Lower leg skin (tissue), 4 donors: Measurements from ENCODE around the gene ZNF526. TPM values are rescaled to one million over a fixed set of nuclear protein-coding genes. Genes with fewer than 3 reads are reported as not detected.

Experiments
- DNase-seq, 2 donors: peaks; one replicate each; pipeline ENCODE4 v3.0.0-alpha.2; 2019; ENCODE audit warnings: low spot score in 2 of 2
- H3K4me3 ChIP-seq: fragments of 200-600 bp; sonication (generic); 2 replicates; pipeline ENCODE4 v1.5.1; 2017; ENCODE audit warnings: mild to moderate bottlenecking, low read depth; ENCODE audit not compliant: poor library complexity, severe bottlenecking
- CTCF ChIP-seq, 3 donors: fragments of 450-650 bp; IDR thresholded peaks; one replicate each; pipeline ENCODE4 v1.5.1; 2016; ENCODE audit warnings: antibody characterized with exemption in 3 of 3, mild to moderate bottlenecking in 3 of 3, moderate library complexity in 2 of 3
- POLR2A ChIP-seq, 2 donors: fragments of 450-650 bp; IDR thresholded peaks; one replicate each; pipeline ENCODE4 v1.6.1; 2016 to 2017; ENCODE audit warnings: antibody characterized with exemption in 2 of 2, mild to moderate bottlenecking in 1 of 2, moderate library complexity in 1 of 2
- WGBS, 2 donors: methylation state at CpG; one replicate each; pipeline ENCODE4 v1.1.5; 2018; 5-methylcytosine and 5-hydroxymethylcytosine counted together
- intact Hi-C: fragments of 100-400 bp; cut with DNase I; formaldehyde crosslinking; loops from one replicate; pipeline ENCODE4 v1.15.0; 2023; ENCODE audit warnings: low total_unique reads
- total RNA-seq, 4 donors: library from RNA; depleted of rRNA; stranded (reverse); fragments of >200 nt; gene quantifications; one replicate each; pipeline ENCODE4 v1.1.0, GENCODE V29; 2016

ZNF526 gene
- total RNA-seq, 4 donors from 2014 or later: 6.9 to 10.7 (median 8.6) TPM

DNA sequence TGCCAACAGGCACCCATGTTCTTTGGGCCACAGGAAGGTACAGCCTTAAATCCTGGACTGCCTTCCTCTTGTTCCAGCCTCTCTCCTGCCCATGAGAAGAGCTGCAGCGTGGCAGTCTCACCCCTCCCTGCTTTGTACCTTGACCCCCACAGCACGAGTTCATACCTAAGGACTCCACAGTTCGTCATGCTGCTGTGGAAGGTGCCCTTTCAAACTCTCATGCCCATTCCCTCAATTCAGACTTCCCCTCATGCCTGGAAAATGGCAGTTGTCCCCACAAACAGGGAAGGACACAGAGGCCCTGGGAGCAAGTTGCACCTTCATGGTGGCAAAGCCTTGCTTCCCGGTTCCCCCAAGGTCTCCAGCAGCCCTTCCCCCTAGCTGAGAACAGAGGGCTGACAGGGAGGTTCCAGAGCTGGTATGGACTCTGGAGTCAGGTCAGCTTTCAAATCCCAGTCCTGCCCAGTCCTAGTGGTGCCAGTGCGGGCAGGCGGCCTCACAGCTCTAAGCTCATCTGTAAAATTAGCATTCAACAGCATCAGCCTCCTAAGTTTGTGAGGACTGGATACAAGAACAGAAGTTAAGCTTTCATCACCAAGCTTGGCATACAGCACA lies 13.7 kb downstream of the ZNF526 start:
- WGBS, 2 donors: 87 to 93% methylated on average over 6 of the region's 6 CpGs
- no peak for TF ChIP-seq POLR2A (IDR thresholded peaks at IDR 0.05)
- no peak for TF ChIP-seq CTCF (IDR thresholded peaks at IDR 0.05)
- no peak overlapping the region for H3K4me3 ChIP-seq
- DNase-seq: no peak
- intact Hi-C loops: loop anchor here (10.0 kb wide), 1 partner anchor 99 kb away; the partner anchor contains the start of gene POU2F2

GRCh38 chr19:42234364-42234763 lies 14.3 kb downstream of the ZNF526 start:
- intact Hi-C loops: loop anchor here (10.0 kb wide), 1 partner anchor 100 kb away; the partner anchor contains the start of gene POU2F2
- WGBS, 2 donors: 91% methylated on average over 11 of the region's 11 CpGs
- no peak for DNase-seq
- no peak for TF ChIP-seq POLR2A (IDR thresholded peaks at IDR 0.05)
- no peak for TF ChIP-seq CTCF (IDR thresholded peaks at IDR 0.05)
- no peak overlapping the region for H3K4me3 ChIP-seq

GRCh38 chr19:42235181-42235580 lies 15.1 kb downstream of the ZNF526 start:
- no peak overlapping the region for H3K4me3 ChIP-seq
- no peak for TF ChIP-seq CTCF (IDR thresholded peaks at IDR 0.05)
- TF ChIP-seq POLR2A (IDR thresholded peaks at IDR 0.05): no peak
- 72 to 84% methylated on average over 5 of the region's 5 CpGs for WGBS, 2 donors
- intact Hi-C loops: loop anchor here (10.0 kb wide), 1 partner anchor 100 kb away; the partner anchor contains the start of gene POU2F2
- no peak for DNase-seq

DNA sequence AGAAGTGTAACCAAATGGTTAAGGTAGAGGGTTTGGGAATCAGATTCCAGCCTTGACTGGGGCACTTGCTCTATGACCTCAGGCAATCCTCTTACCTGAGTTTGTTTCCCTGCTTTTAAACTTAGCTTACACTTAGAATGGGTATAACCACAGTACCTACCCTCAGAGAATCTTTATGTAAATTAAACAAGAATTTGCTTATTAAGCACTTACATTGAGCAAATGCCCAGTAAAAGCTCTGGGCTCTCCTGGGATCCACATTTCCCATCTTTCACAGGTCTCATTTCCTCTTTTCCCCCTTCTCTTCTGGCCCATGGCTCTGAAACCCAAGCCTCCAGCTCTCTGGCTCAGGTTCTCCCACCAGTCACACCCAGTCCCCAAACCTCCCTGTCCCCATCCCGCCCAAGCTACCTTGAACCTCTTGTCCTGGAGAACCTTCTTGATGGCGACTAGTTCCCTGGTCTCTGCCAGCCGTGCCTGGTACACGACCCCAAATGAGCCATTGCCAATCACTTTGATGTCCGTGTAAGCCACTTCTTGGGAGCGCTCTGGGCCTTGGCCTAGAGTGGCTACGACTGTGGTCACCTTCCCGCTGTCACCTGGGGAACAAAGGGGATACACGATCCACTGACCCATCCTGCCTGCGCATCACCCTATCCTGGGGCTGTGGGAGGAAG lies 19.6 kb downstream of the ZNF526 start:
- 81 to 85% methylated on average over 10 of the region's 10 CpGs for WGBS, 2 donors
- no peak for TF ChIP-seq POLR2A (IDR thresholded peaks at IDR 0.05)
- TF ChIP-seq CTCF (IDR thresholded peaks at IDR 0.05): no peak
- DNase-seq: no peak
- intact Hi-C loops: loop anchor here (10.0 kb wide), 2 partner anchors 55 to 105 kb away; partner anchors contain the start of gene POU2F2
- no peak overlapping the region for H3K4me3 ChIP-seq

GRCh38 chr19:42241279-42241678 lies 21.2 kb downstream of the ZNF526 start:
- no peak for DNase-seq
- H3K4me3 ChIP-seq: no peak overlapping the region
- intact Hi-C loops: loop anchor here (10.0 kb wide), 1 partner anchor 54 kb away; no protein-coding TSS in a partner anchor
- TF ChIP-seq POLR2A (IDR thresholded peaks at IDR 0.05) (no peak), CTCF (IDR thresholded peaks at IDR 0.05) (no peak)
- WGBS, 2 donors: 91 to 93% methylated on average over 3 of the region's 3 CpGs
